GM12878 (cell line): ENCODE results near the gene ASF1B. TPM values are rescaled to one million over a fixed set of nuclear protein-coding genes. Genes with fewer than 3 reads are reported as not detected.

Experiments used
- BCL3 ChIP-seq: IDR thresholded peaks from 2 replicates; pipeline ENCODE4 v1.6.1; 2011; ENCODE audit warnings: borderline replicate concordance, low read depth, mild to moderate bottlenecking, moderate library complexity, low read length; ENCODE audit not compliant: insufficient read depth, poor library complexity, severe bottlenecking
- BCLAF1 ChIP-seq: fragments of 450-650 bp; IDR thresholded peaks from 2 replicates; pipeline ENCODE4 v1.6.1; 2017; ENCODE audit warnings: antibody characterized with exemption, mild to moderate bottlenecking, moderate library complexity
- CBX5 ChIP-seq: sonication (generic); IDR thresholded peaks from 2 replicates; pipeline ENCODE4 v1.6.1; 2016; ENCODE audit warnings: low read depth, moderate library complexity, mild to moderate bottlenecking, inconsistent platforms
- EGR1 ChIP-seq, 2 experiments: IDR thresholded peaks; 1 replicate in 1 of 2; 2 replicates in 1 of 2; pipeline ENCODE4 v1.6.1; 2011 to 2012; ENCODE audit warnings: low read depth in 2 of 2, low read length in 2 of 2, borderline replicate concordance in 1 of 2, mild to moderate bottlenecking in 1 of 2, moderate library complexity in 1 of 2
- ETV6 ChIP-seq, 2 experiments: fragments of 450-650 bp in 1 of 2; IDR thresholded peaks in 1 of 2; conservative IDR thresholded peaks in 1 of 2; 2 replicates each; pipeline ENCODE4 v1.6.1; 2014; ENCODE audit warnings: antibody characterized with exemption in 1 of 2, borderline replicate concordance in 1 of 2, low read depth in 1 of 2, mild to moderate bottlenecking in 1 of 2, moderate library complexity in 1 of 2
- IKZF2 ChIP-seq, 2 experiments: fragments of 450-650 bp; IDR thresholded peaks; 2 replicates each; pipeline ENCODE4 v1.6.1; 2017; ENCODE audit warnings: mild to moderate bottlenecking in 2 of 2, moderate library complexity in 2 of 2
- IRF3 ChIP-seq: fragments of 450-650 bp; IDR thresholded peaks from 2 replicates; pipeline ENCODE4 v1.6.1; 2014; ENCODE audit warnings: mild to moderate bottlenecking
- JUND ChIP-seq: IDR thresholded peaks from 2 replicates; pipeline ENCODE4 v1.6.1; 2012; ENCODE audit warnings: low read depth, mild to moderate bottlenecking, low read length, improper control_type of control experiment, moderate library complexity
- KDM1A ChIP-seq: fragments of 200-600 bp; sonication (generic); IDR thresholded peaks from 2 replicates; pipeline ENCODE4 v1.6.1; 2016; ENCODE audit warnings: borderline replicate concordance
- POLR2AphosphoS5 ChIP-seq: IDR thresholded peaks from 2 replicates; pipeline ENCODE4 v1.6.1; 2011; ENCODE audit warnings: mild to moderate bottlenecking, low read length, inconsistent platforms
- RBBP5 ChIP-seq: fragments of 200-600 bp; sonication (generic); conservative IDR thresholded peaks from 2 replicates; pipeline ENCODE4 v1.6.1; 2016
- RUNX3 ChIP-seq: IDR thresholded peaks from 2 replicates; pipeline ENCODE4 v1.6.1; 2012; ENCODE audit warnings: low read length, inconsistent platforms
- SMAD1 ChIP-seq: fragments of 450-650 bp; IDR thresholded peaks from 2 replicates; pipeline ENCODE4 v1.6.1; 2018; ENCODE audit warnings: mild to moderate bottlenecking, low read depth; ENCODE audit not compliant: partially characterized antibody
- TCF3 ChIP-seq: IDR thresholded peaks from 2 replicates; pipeline ENCODE4 v1.6.1; 2012; ENCODE audit warnings: low read depth, mild to moderate bottlenecking, low read length, borderline replicate concordance; ENCODE audit not compliant: insufficient read depth
- YY1 ChIP-seq: IDR thresholded peaks from 2 replicates; pipeline ENCODE4 v1.6.1; 2011; ENCODE audit warnings: low read depth, mild to moderate bottlenecking, low read length
- ZNF384 ChIP-seq: IDR thresholded peaks from 2 replicates; pipeline ENCODE4 v1.6.1; 2012; ENCODE audit warnings: low read depth, mild to moderate bottlenecking, low read length, improper control_type of control experiment, borderline replicate concordance
- ZNF687 ChIP-seq: fragments of 450-650 bp; IDR thresholded peaks from 2 replicates; pipeline ENCODE4 v1.6.1; 2017; ENCODE audit warnings: mild to moderate bottlenecking, moderate library complexity
- polyA plus RNA-seq, 11 experiments: library from polyadenylated mRNA; depleted of rRNA in 4 of 11; unstranded in 6 of 11; stranded (reverse) in 5 of 11; fragments of >200 nt; fragmentation: Nextera tagmentation in 4 of 11; fragmentation: Illumina TruSeq in 1 of 11; extraction: Ambion mirVana in 4 of 11; extraction: Trizol in 1 of 11; gene quantifications; 1 replicate in 1 of 11; 2 replicates in 10 of 11; pipeline versions ENCODE4 v1.2.1 to v1.2.3, GENCODE V29; 2011 to 2016; ENCODE audit warnings: inconsistent platforms in 2 of 11, missing spikeins in 2 of 11, low read depth in 1 of 11
- total RNA-seq, 4 experiments: library from RNA; depleted of rRNA in 3 of 4; stranded (reverse); fragments of >200 nt in 3 of 4; fragmentation: Illumina TruSeq in 1 of 4; extraction: Trizol in 1 of 4; gene quantifications; 2 replicates each; pipeline versions ENCODE4 v1.2.1 to v1.2.3, GENCODE V29; 2013 to 2021

The ASF1B gene
- total and polyA plus RNA-seq, 10 of the 15 experiments (the other 5 are each of a cell fraction or from before 2014, with no cell fraction given): 10.4 to 217 (median 90.2) TPM

- TF ChIP-seq BCLAF1 (0 out of 2 replicates have a peak, but pooled peaks have one; percentile 69), ETV6 (conservative IDR thresholded peaks at IDR 0.05 in 1 of 2, IDR thresholded peaks at IDR 0.05 in 1 of 2; ENCODE audit: borderline replicate concordance in 1 of 2, low read depth in 1 of 2) (no peak; a peak in 1 of 4 replicates), BCL3 (no peak), YY1 (peak; percentile 25), IRF3 (no peak), ZNF384 (peak; percentile 99), EGR1 (IDR thresholded peaks at IDR 0.05; ENCODE audit: borderline replicate concordance in 1 of 2, low read depth in 2 of 2, low read length in 2 of 2) (peak in 1 of 2 experiments; percentile 88; a peak in 2 of 3 replicates), CBX5 (0 out of 2 replicates have a peak, but pooled peaks have one; percentile 52), TCF3 (no peak), KDM1A (no peak), RBBP5 (no peak), RUNX3 (peak; percentile 14; the same call in 1 of the 2 replicates), JUND (no peak), IKZF2 (IDR thresholded peaks at IDR 0.05) (peak; percentile 72 to 74; a peak in 3 of 4 replicates), POLR2AphosphoS5 (peak; percentile 67), ZNF687 (peak; percentile 71), SMAD1 (peak; percentile 28)
Measured at GRCh38 chr19:14091081-14091812, 45.1 kb downstream of the ASF1B start (continued).
